CD8-positive, alpha-beta memory T cell (primary cell): Measurements from ENCODE around the gene PROX2. TPM values are rescaled to one million over a fixed set of nuclear protein-coding genes. Genes with fewer than 3 reads are reported as not detected.
A peak's percentile ranks its signal among the peaks of the same experiment; 100 is the strongest.

ENCODE experiments used
- CTCF ChIA-PET: fragments of 350-600 bp; sonication (Branson Sonifier 250); formaldehyde crosslinking; loops from one replicate; lab custom pipeline; 2021; ENCODE audit warnings: antibody characterized with exemption; lab: Charles Lee
- POLR2A ChIA-PET: fragments of 350-600 bp; sonication (Branson Sonifier 250); formaldehyde crosslinking; loops from one replicate; lab custom pipeline; 2021; ENCODE audit warnings: antibody characterized with exemption; lab: Charles Lee
- DNase-seq, 5 donors: peaks; one replicate each; pipeline versions ENCODE4 v3.0.0 to v3.0.0-alpha.2; 2020 to 2022; ENCODE audit warnings: mixed read lengths in 1 of 5
- H3K27ac ChIP-seq: one replicate; pipeline ENCODE4 v1.7.0; 2013; ENCODE audit warnings: low read depth, mild to moderate bottlenecking, low read length, moderate library complexity
- H3K27me3 ChIP-seq: 2 replicates; pipeline ENCODE4 v1.7.0; 2013; ENCODE audit warnings: low read length, mild to moderate bottlenecking; ENCODE audit not compliant: insufficient read depth, poor library complexity, severe bottlenecking
- H3K36me3 ChIP-seq: 2 replicates; pipeline ENCODE4 v1.7.0; 2013; ENCODE audit warnings: mild to moderate bottlenecking, low read length, moderate library complexity; ENCODE audit not compliant: insufficient read depth
- H3K4me1 ChIP-seq: 2 replicates; pipeline ENCODE4 v1.7.0; 2013; ENCODE audit warnings: mild to moderate bottlenecking, low read length, moderate library complexity; ENCODE audit not compliant: insufficient read depth
- H3K4me3 ChIP-seq: 2 replicates; pipeline ENCODE4 v1.7.0; 2013; ENCODE audit warnings: mild to moderate bottlenecking, low read length
- H3K9me3 ChIP-seq: 2 replicates; pipeline ENCODE4 v1.7.0; 2013; ENCODE audit warnings: mild to moderate bottlenecking, low read length
- H3K27ac Mint-ChIP-seq, 8 donors: one replicate each; pipeline ENCODE4 v1.8.0; 2020 to 2021; ENCODE audit warnings: mixed read lengths in 8 of 8, mild to moderate bottlenecking in 6 of 8, inconsistent platforms in 3 of 8, moderate library complexity in 3 of 8
- H3K27me3 Mint-ChIP-seq, 2 donors: one replicate each; pipeline ENCODE4 v1.8.0; 2020 to 2021; ENCODE audit warnings: mixed read lengths in 2 of 2, mild to moderate bottlenecking in 1 of 2, moderate library complexity in 1 of 2
- H3K36me3 Mint-ChIP-seq, 3 donors: one replicate each; pipeline ENCODE4 v1.8.0; 2020 to 2021; ENCODE audit warnings: mixed read lengths in 3 of 3, inconsistent platforms in 1 of 3, mild to moderate bottlenecking in 1 of 3
- H3K4me1 Mint-ChIP-seq, 3 donors: one replicate each; pipeline ENCODE4 v1.8.0; 2020 to 2021; ENCODE audit warnings: mixed read lengths in 3 of 3, inconsistent platforms in 1 of 3, mild to moderate bottlenecking in 1 of 3
- H3K4me3 Mint-ChIP-seq, 7 donors: one replicate each; pipeline ENCODE4 v1.8.0; 2020 to 2021; ENCODE audit warnings: mixed read lengths in 7 of 7, mild to moderate bottlenecking in 6 of 7, moderate library complexity in 4 of 7, inconsistent platforms in 2 of 7
- H3K9me3 Mint-ChIP-seq, 5 donors: one replicate each; pipeline ENCODE4 v1.8.0; 2020 to 2022; ENCODE audit warnings: mixed read lengths in 5 of 5, mild to moderate bottlenecking in 3 of 5, moderate library complexity in 2 of 5, inconsistent platforms in 1 of 5
- polyA plus RNA-seq: library from polyadenylated mRNA; unstranded; fragments of 300-500 nt; fragmentation: Illumina TruSeq; gene quantifications from one replicate; pipeline ENCODE4 v1.2.3, GENCODE V29; 2021
- total RNA-seq, 2 experiments: library from RNA; stranded (reverse); gene quantifications; one replicate each; pipeline ENCODE4 v1.2.3, GENCODE V29; 2021

Gene PROX2
- total and polyA plus RNA-seq, 3 experiments from 2014 or later = 0.24 to 0.33 TPM; not detected in 1

- no peaks in the 10 kb centered on the region for H3K9me3 ChIP-seq
- ChIA-PET CTCF (interaction anchor here (1.5 to 10.6 kb wide), 2 partner anchors 54 to 175 kb away, joined by 3 to 334 read pairs; no protein-coding TSS in a partner anchor), POLR2A (no interaction called here)
- H3K36me3 ChIP-seq = no peaks in the 10 kb centered on the region
- H3K4me3 ChIP-seq = no peak overlapping the region
- H3K4me1 ChIP-seq = no peaks in the 10 kb centered on the region
- Mint-ChIP-seq H3K9me3 (no peaks in the 10 kb centered on the region), H3K4me3 (no peak overlapping the region), H3K36me3 (no peaks in the 10 kb centered on the region), H3K27me3 (no peaks in the 10 kb centered on the region), H3K4me1 (no peaks in the 10 kb centered on the region), H3K27ac (no peak overlapping the region)
- no peak for DNase-seq
- H3K27ac ChIP-seq = no peak overlapping the region
- H3K27me3 ChIP-seq = no peaks in the 10 kb centered on the region
Measured at GRCh38 chr14:74912801-74913200, 36.9 kb upstream of the PROX2 start.

- H3K36me3 ChIP-seq = no peaks in the 10 kb centered on the region
- no peak overlapping the region for H3K4me3 Mint-ChIP-seq
- peaks cover 0 to 2% (median 0%) of the 10 kb centered on the region in 3 donors for H3K4me1 Mint-ChIP-seq
- no peaks in the 10 kb centered on the region for H3K36me3 Mint-ChIP-seq
- H3K27ac ChIP-seq = no peak overlapping the region
- POLR2A ChIA-PET = no interaction called here
- no peaks in the 10 kb centered on the region for H3K9me3 ChIP-seq
- no peak overlapping the region for H3K27ac Mint-ChIP-seq
- H3K4me3 ChIP-seq = no peak overlapping the region
- no peaks in the 10 kb centered on the region for H3K27me3 ChIP-seq
- CTCF ChIA-PET = interaction anchor here (1.5 to 10.6 kb wide), 3 partner anchors 10 to 176 kb away, joined by 3 to 334 read pairs (median 3); partner anchors contain the start of gene RPS6KL1
- DNase-seq = no peak
- H3K9me3 Mint-ChIP-seq = no peaks in the 10 kb centered on the region
- H3K4me1 ChIP-seq = no peaks in the 10 kb centered on the region
- no peaks in the 10 kb centered on the region for H3K27me3 Mint-ChIP-seq
Measured at GRCh38 chr14:74912111-74912510, 36.2 kb upstream of the PROX2 start.

GRCh38 chr14:74911704-74912103 lies 35.8 kb upstream of the PROX2 start:
- H3K27ac Mint-ChIP-seq = peak overlapping the region in 2 of 8 donors; percentile 41 to 51

GRCh38 chr14:74911221-74911620 lies 35.3 kb upstream of the PROX2 start:
- H3K9me3 ChIP-seq = no peaks in the 10 kb centered on the region
- no peak overlapping the region for H3K27ac ChIP-seq
- H3K27me3 Mint-ChIP-seq = no peaks in the 10 kb centered on the region
- ChIA-PET POLR2A (interaction anchor here (0.7 kb wide), 1 partner anchor 86 kb away, joined by 6 read pairs; no protein-coding TSS in a partner anchor), CTCF (interaction anchor here (1.5 to 10.6 kb wide), 2 partner anchors 11 to 52 kb away, joined by 3 to 334 read pairs; partner anchors contain the start of gene RPS6KL1)
- H3K4me1 ChIP-seq = no peaks in the 10 kb centered on the region
- H3K4me3 Mint-ChIP-seq = no peak overlapping the region
- H3K27ac Mint-ChIP-seq = peak overlapping the region in 2 of 8 donors; percentile 41 to 51
- H3K4me1 Mint-ChIP-seq = peaks cover 0 to 2% (median 0%) of the 10 kb centered on the region in 3 donors
- H3K9me3 Mint-ChIP-seq = no peaks in the 10 kb centered on the region
- no peaks in the 10 kb centered on the region for H3K36me3 ChIP-seq
- no peak for DNase-seq
- H3K4me3 ChIP-seq = no peak overlapping the region
- H3K36me3 Mint-ChIP-seq = no peaks in the 10 kb centered on the region
- no peaks in the 10 kb centered on the region for H3K27me3 ChIP-seq

More at GRCh38 chr14:74911704-74912103, 35.8 kb upstream of the PROX2 start:
- H3K4me3 Mint-ChIP-seq = no peak overlapping the region
- no peaks in the 10 kb centered on the region for H3K9me3 ChIP-seq
- no peaks in the 10 kb centered on the region for H3K36me3 Mint-ChIP-seq
- H3K27me3 Mint-ChIP-seq = no peaks in the 10 kb centered on the region
- no peaks in the 10 kb centered on the region for H3K36me3 ChIP-seq
- H3K4me3 ChIP-seq = no peak overlapping the region
- H3K4me1 ChIP-seq = no peaks in the 10 kb centered on the region
- DNase-seq = no peak
- no peak overlapping the region for H3K27ac ChIP-seq
- H3K9me3 Mint-ChIP-seq = no peaks in the 10 kb centered on the region
- ChIA-PET POLR2A (no interaction called here), CTCF (interaction anchor here (1.5 to 10.6 kb wide), 3 partner anchors 11 to 176 kb away, joined by 3 to 334 read pairs (median 3); partner anchors contain the start of gene RPS6KL1)
- no peaks in the 10 kb centered on the region for H3K27me3 ChIP-seq
- peaks cover 0 to 2% (median 0%) of the 10 kb centered on the region in 3 donors for H3K4me1 Mint-ChIP-seq

GRCh38 chr14:74910556-74910955 lies 34.6 kb upstream of the PROX2 start:
- Histone ChIP-seq H3K27ac (no peak overlapping the region), H3K9me3 (no peaks in the 10 kb centered on the region), H3K36me3 (no peaks in the 10 kb centered on the region), H3K4me3 (no peak overlapping the region), H3K27me3 (no peaks in the 10 kb centered on the region), H3K4me1 (no peaks in the 10 kb centered on the region)
- POLR2A ChIA-PET = interaction anchor here (0.7 kb wide), 2 partner anchors 85 to 133 kb away, joined by 5 to 6 read pairs; no protein-coding TSS in a partner anchor
- no peaks in the 10 kb centered on the region for H3K27me3 Mint-ChIP-seq
- peak overlapping the region in 3 of 8 donors; percentile 36 to 77 (median 47) for H3K27ac Mint-ChIP-seq
- peaks cover 0 to 3% (median 0%) of the 10 kb centered on the region in 3 donors for H3K36me3 Mint-ChIP-seq
- H3K9me3 Mint-ChIP-seq = no peaks in the 10 kb centered on the region
- peaks cover 3 to 5% (median 4%) of the 10 kb centered on the region in 3 donors for H3K4me1 Mint-ChIP-seq
- DNase-seq = no peak
- CTCF ChIA-PET = interaction anchor here (10.6 kb wide), 1 partner anchor 52 kb away, joined by 334 read pairs; no protein-coding TSS in a partner anchor
- no peak overlapping the region for H3K4me3 Mint-ChIP-seq

GRCh38 chr14:74909911-74910310 lies 34.0 kb upstream of the PROX2 start:
- no peaks in the 10 kb centered on the region for H3K9me3 Mint-ChIP-seq
- no peak for DNase-seq
- peaks cover 5 to 7% (median 5%) of the 10 kb centered on the region in 3 donors for H3K4me1 Mint-ChIP-seq
- Histone ChIP-seq H3K9me3 (no peaks in the 10 kb centered on the region), H3K27me3 (no peaks in the 10 kb centered on the region), H3K36me3 (no peaks in the 10 kb centered on the region), H3K4me1 (no peaks in the 10 kb centered on the region), H3K4me3 (no peak overlapping the region), H3K27ac (no peak overlapping the region)
- no peaks in the 10 kb centered on the region for H3K27me3 Mint-ChIP-seq
- POLR2A ChIA-PET = no interaction called here
- H3K4me3 Mint-ChIP-seq = no peak overlapping the region
- CTCF ChIA-PET = interaction anchor here (10.6 kb wide), 1 partner anchor 51 kb away, joined by 334 read pairs; no protein-coding TSS in a partner anchor
- H3K36me3 Mint-ChIP-seq = peaks cover 0 to 5% (median 0%) of the 10 kb centered on the region in 3 donors
- no peak overlapping the region for H3K27ac Mint-ChIP-seq

- peaks cover 5 to 8% (median 5%) of the 10 kb centered on the region in 3 donors for H3K4me1 Mint-ChIP-seq
- ChIA-PET CTCF (interaction anchor here (10.6 kb wide), 1 partner anchor 50 kb away, joined by 334 read pairs; no protein-coding TSS in a partner anchor), POLR2A (no interaction called here)
- H3K9me3 Mint-ChIP-seq = no peaks in the 10 kb centered on the region
- H3K27me3 ChIP-seq = no peaks in the 10 kb centered on the region
- no peaks in the 10 kb centered on the region for H3K27me3 Mint-ChIP-seq
- no peak overlapping the region for H3K4me3 ChIP-seq
- H3K27ac Mint-ChIP-seq = no peak overlapping the region
- no peak overlapping the region for H3K4me3 Mint-ChIP-seq
- H3K27ac ChIP-seq = no peak overlapping the region
- no peaks in the 10 kb centered on the region for H3K36me3 ChIP-seq
- no peaks in the 10 kb centered on the region for H3K4me1 ChIP-seq
- no peak for DNase-seq
- H3K36me3 Mint-ChIP-seq = peaks cover 0 to 8% (median under 1%) of the 10 kb centered on the region in 3 donors
- H3K9me3 ChIP-seq = no peaks in the 10 kb centered on the region
Measured at GRCh38 chr14:74909501-74909900, 33.6 kb upstream of the PROX2 start.

GRCh38 chr14:74908861-74909341 lies 33.0 kb upstream of the PROX2 start:
- H3K4me3 Mint-ChIP-seq = no peak overlapping the region
- H3K4me1 Mint-ChIP-seq = peaks cover 5 to 8% (median 8%) of the 10 kb centered on the region in 3 donors
- Histone ChIP-seq H3K9me3 (no peaks in the 10 kb centered on the region), H3K4me3 (no peak overlapping the region), H3K27ac (no peak overlapping the region), H3K27me3 (no peaks in the 10 kb centered on the region), H3K36me3 (no peaks in the 10 kb centered on the region), H3K4me1 (no peaks in the 10 kb centered on the region)
- H3K36me3 Mint-ChIP-seq = peaks cover 0 to 13% (median 2%) of the 10 kb centered on the region in 3 donors
- no peaks in the 10 kb centered on the region for H3K27me3 Mint-ChIP-seq
- no peak for DNase-seq
- POLR2A ChIA-PET = no interaction called here
- H3K9me3 Mint-ChIP-seq = no peaks in the 10 kb centered on the region
- CTCF ChIA-PET = interaction anchor here (0.8 to 10.6 kb wide), 3 partner anchors 30 to 179 kb away, joined by 5 to 334 read pairs (median 84); partner anchors contain the start of genes DLST and PROX2
- H3K27ac Mint-ChIP-seq = peak overlapping the region in 2 of 8 donors; percentile 23 to 36
